Tongue (tissue), 2 donors: ENCODE data around the gene FARS2. TPM values are rescaled to one million over a fixed set of nuclear protein-coding genes. Genes with fewer than 3 reads are reported as not detected.

Experiments used
- DNase-seq: peaks from one replicate; pipeline ENCODE4 v3.0.0-alpha.2; 2015
- total RNA-seq: library from RNA; depleted of rRNA; stranded (reverse); fragments of >200 nt; gene quantifications from one replicate; pipeline ENCODE4 v1.2.3, GENCODE V29; 2014

Gene FARS2
- total RNA-seq, 1 donor from 2014 or later = 38.8 TPM

- DNase-seq = no peak
Observed at GRCh38 chr6:5326022-5326641, 64.8 kb downstream of the FARS2 start.

GRCh38 chr6:5328800-5329199 lies 67.5 kb downstream of the FARS2 start:
- no peak for DNase-seq

GRCh38 chr6:5331845-5332442 lies 70.6 kb downstream of the FARS2 start:
- peak; percentile 76 for DNase-seq

- DNase-seq = no peak
Observed at GRCh38 chr6:5333658-5334057, 72.3 kb downstream of the FARS2 start.

- DNase-seq = peak; percentile 27
Observed at GRCh38 chr6:5334341-5334740, 73.0 kb downstream of the FARS2 start.

- no peak for DNase-seq
Observed at GRCh38 chr6:5335020-5335419, 73.7 kb downstream of the FARS2 start.

- no peak for DNase-seq
Observed at GRCh38 chr6:5337573-5337972, 76.3 kb downstream of the FARS2 start.

- no peak for DNase-seq
Observed at GRCh38 chr6:5338177-5338960, 77.1 kb downstream of the FARS2 start.

- no peak for DNase-seq
Observed at GRCh38 chr6:5339786-5340185, 78.5 kb downstream of the FARS2 start.

- no peak for DNase-seq
Observed at GRCh38 chr6:5341845-5342244, 80.5 kb downstream of the FARS2 start.

GRCh38 chr6:5343998-5344397 lies 82.7 kb downstream of the FARS2 start:
- no peak for DNase-seq

- DNase-seq = no peak
Observed at GRCh38 chr6:5345324-5345723, 84.0 kb downstream of the FARS2 start.

- no peak for DNase-seq
Observed at GRCh38 chr6:5351552-5352210, 90.4 kb downstream of the FARS2 start.

- no peak for DNase-seq
Observed at GRCh38 chr6:5353971-5354370, 92.7 kb downstream of the FARS2 start.

GRCh38 chr6:5357486-5357885 lies 96.2 kb downstream of the FARS2 start:
- DNase-seq = no peak

- peak; percentile 50 for DNase-seq
Observed at GRCh38 chr6:5359417-5359816, 98.1 kb downstream of the FARS2 start.

- peak; percentile 61 for DNase-seq
Observed at GRCh38 chr6:5361396-5361795, 100.1 kb downstream of the FARS2 start.

- no peak for DNase-seq
Observed at GRCh38 chr6:5365436-5366195, 104.3 kb downstream of the FARS2 start.

GRCh38 chr6:5366941-5367340 lies 105.6 kb downstream of the FARS2 start:
- no peak for DNase-seq

GRCh38 chr6:5367510-5367909 lies 106.2 kb downstream of the FARS2 start:
- DNase-seq = no peak

- DNase-seq = no peak
Observed at GRCh38 chr6:5373430-5373829, 112.1 kb downstream of the FARS2 start.

GRCh38 chr6:5378331-5378730 lies 117.0 kb downstream of the FARS2 start:
- no peak for DNase-seq
